HG03469 (cell line): ENCODE measurements around the gene MED26.

Experiments used
- ATAC-seq: cut with Tn5 transposase; IDR thresholded peaks from one replicate; pipeline ENCODE4 v1.9.1; 2021; ENCODE audit warnings: mild to moderate bottlenecking, moderate library complexity, moderate number of reproducible peaks; ENCODE audit not compliant: unreplicated experiment

The MED26 gene

DNA sequence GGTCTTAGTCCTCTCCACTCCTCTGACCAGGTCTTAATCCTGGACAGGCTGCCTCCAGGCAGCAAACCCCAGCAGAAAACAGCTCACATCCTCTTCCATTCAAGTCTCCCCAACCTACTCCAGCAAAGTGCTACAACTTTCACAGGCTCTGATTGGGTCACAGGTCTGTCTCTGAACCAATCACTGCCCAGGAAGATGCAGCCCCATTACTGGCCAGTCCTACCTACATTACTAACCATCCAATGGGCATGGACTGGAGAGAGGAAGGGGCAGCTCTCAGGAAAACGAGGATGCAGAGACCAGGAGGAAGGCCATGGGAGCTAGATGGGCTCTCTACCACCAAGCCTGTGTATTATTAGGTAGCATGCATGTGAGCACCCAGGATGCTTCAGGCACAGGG is 12.2 kb downstream of the MED26 start:
- ATAC-seq = no peak

DNA sequence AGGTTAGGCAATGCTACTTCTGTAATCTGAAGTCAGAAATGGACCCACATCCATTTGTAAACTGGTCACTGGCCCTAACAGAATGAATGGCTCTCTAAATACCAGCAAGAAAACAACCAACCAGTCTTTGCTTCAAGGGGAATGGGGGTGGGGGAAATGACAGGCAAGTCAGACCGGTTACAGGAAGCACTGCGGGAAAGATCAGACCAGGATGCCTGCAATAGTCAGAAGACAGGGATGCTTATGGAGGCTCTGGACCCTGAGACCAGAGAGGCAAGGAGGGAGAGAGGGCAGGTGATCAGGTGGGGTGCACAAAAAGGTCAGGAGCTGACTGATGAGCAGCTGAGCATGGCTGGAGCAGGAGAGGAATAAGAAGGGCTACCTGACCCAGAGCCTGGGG is 13.1 kb downstream of the MED26 start:
- no peak for ATAC-seq

- no peak for ATAC-seq
Measured at GRCh38 chr19:16613841-16614240, 14.2 kb downstream of the MED26 start.

GRCh38 chr19:16612636-16613035 is 15.4 kb downstream of the MED26 start:
- ATAC-seq = no peak

- no peak for ATAC-seq
Measured at GRCh38 chr19:16611121-16611520, 16.9 kb downstream of the MED26 start.

- ATAC-seq = no peak
Measured at GRCh38 chr19:16609511-16610200, 18.3 kb downstream of the MED26 start.

DNA sequence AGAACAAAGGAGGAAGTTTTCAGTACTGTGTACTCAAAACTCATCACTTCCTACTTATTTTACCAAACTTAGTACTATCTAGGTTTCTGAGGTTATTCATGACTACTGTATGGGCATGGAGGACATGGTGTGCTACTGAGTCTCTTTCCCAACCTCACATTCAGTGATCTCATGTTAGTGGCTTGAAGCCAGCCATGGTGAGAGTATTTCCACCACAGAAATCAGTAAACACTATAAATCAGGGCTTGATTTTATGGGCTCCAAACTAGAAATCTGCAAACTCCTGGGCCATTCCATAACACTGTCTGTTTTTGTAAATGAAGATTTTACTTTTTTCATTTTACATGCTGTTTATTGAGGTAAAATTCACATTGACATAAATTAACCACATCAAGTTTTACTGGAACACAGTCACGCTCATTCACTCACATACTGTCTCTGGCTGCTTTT is 19.7 kb downstream of the MED26 start:
- no peak for ATAC-seq

- ATAC-seq = no peak
Measured at GRCh38 chr19:16607819-16608218, 20.2 kb downstream of the MED26 start.

DNA sequence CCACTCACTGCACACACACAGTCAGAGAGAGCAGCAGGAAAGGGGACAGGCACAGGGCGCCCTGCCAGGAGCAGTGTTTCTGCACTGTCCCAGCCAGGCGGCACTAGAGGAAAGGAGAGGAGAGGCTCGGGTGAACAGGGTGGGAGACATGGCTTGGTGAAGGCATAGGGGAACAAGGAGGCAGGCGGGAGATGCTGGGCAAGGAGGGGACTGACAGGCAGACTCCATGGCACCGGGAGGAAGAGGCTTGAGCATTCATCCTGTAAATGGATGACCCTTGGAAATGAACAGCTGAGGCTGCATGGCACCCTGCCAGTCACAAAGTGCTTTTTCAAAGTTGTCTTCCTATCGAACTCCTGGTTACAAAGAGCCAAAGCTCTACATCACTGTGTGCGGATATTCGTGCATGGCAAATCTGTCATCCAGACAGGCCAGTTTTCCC is 22.4 kb downstream of the MED26 start:
- no peak for ATAC-seq

DNA sequence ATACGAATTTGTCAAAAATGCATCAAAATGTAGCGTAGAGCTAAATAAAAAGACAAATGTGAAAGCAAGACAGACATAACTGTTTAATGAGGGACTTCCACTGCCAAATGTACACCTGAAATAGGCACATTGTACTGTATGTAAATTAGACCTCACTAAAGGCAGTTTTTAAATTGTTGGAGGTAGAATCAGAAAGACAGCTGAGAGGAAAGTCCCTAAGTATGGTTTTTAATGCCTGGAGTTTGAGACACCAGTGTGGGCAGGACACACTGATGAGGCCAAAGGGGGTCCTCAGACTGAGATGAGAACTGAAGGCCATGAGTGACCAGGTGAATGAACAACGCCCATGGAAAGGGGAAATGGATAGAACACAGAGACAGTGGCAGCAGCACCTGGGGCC is 22.9 kb downstream of the MED26 start:
- no peak for ATAC-seq

DNA sequence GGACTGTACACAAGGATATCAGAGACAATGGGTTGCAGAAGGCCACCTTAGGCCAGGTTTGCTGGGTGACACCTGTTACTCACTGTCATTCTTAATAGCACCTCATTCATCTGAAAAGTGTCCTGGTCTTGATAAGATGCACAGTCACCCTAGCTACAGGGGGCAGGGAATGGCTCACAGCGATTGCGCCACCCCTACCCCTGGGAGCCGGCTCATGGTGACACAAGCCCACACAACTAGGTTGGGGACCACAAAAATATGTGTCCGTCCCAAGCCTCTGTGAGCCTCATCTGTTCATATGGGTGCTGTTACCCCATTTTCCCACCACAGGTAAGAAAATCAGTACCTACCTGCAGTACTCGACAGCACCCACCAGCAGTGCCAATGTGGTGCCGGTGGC is 23.4 kb downstream of the MED26 start:
- no peak for ATAC-seq

DNA sequence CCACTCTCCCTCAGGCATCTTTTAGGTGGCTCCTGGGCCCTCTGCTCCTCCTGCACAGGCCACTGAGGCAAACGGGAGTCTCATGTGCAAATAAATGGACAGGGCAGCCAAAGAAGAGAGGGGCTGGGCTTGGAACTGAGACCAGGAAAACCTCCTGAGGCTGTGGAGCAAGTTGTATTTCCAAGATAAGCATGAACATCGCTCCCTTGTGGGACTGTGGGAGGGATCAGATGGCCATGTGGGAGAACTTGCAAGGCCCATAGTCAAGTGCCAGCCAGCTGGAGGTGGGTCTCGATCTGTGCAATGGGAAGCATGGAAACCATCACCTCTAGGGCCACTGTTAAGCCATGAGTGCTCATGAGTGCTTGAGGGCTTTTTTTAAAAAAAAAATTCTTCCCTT is 24.9 kb downstream of the MED26 start:
- ATAC-seq = no peak

DNA sequence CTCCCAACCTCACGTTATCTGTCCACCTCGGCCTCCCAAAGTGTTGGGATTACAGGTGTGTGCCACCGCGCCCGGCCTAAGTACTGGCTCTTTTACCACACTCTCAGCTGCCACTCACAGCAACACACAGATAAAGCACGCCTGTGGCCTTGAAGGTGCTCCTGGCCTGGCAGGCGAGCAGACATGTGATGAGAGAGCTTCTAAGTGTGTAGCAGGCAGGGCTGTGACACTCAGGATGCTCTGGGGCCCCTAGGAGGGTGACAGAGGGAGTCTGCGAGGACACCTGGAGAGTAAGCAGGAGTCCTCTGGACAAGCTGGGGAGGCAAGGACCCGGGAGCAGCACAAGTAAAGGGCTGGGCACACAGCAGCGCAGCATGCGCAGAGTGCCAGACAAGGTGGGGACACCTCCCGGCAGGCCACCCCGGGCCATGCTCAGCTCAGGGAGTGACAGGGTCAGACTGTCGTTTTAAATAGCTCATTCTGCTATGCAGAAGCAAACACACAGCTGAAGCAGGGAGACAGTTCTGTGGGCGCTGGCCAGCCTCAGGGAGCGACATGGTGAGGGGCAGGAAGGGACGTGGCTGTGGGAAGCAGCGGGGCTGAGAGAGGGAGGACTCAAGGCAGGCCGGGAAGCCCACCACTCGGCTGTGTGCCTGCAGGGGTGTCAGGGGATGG is 26.5 kb downstream of the MED26 start:
- ATAC-seq = no peak

DNA sequence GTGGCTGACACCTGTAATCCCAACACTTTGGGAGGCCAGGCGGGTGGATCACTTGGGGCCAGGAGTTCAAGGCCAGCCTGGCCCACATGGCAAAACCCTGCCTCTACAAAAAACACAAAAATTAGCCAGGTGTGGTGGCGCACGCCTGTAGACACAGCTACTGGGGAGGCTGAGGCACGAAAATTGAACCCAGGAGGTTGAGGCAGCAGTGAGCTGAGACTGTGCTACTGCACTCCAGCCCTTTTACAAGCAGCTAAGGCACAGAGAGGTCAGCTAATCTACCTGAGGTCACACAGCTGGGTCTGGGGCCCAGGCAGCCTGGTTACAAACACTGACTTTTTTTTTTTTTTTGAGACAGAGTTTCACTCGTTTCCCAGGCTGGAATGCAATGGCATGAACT is 27.2 kb downstream of the MED26 start:
- ATAC-seq = no peak

DNA sequence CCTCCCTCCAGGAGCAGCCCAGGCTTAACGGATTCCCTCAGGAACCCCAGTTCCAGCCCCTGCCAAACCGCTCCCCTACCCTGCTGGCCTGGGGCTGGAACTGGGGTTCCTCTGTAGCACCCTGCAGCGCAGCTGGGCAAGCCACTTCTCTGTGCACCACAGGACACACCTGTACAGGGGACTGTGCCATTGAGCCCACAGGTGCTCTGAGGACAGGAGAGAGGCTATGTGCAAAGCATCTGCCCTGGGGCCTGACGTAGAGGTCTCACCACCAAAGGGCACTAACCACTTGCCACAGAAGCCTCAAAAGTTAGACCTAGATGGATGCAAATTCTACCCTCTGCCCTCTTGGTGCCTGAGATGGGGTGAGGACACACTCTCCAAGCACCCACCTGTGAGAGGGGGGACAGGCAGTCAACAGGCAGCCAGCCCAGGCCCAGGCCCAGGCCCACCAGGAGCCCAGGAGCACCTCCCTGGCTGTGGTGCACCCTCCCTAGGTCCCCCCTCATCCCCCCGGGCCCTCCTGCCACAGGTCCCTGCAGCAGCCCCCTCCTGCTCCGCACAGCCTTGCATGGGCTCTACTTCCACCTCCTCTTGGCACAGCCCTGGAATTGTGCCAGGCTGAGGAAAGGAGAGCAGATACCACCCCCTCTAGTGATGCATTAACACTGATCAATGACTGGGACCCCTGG is 28.2 kb downstream of the MED26 start:
- no peak for ATAC-seq

GRCh38 chr19:16598848-16599247 is 29.2 kb downstream of the MED26 start:
- ATAC-seq = no peak

DNA sequence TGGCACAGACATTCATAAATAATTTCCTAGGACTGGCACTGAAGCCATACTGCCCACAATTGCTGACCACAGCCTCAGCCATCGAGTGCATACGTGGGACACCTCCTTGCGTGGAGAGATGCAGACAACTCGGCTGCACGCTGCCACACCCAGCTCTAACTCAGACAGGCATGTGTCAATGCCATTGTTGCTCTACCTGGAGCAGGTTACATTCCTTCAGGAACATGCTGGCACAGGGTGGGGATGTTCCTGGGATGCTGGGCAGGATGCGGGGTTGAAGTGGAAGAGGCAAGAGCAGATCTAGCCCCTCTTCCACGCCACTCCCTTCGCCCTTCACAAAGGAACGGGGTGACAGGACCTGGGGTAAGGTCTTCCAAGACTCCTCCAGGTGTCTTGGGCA is 31.6 kb downstream of the MED26 start:
- no peak for ATAC-seq

DNA sequence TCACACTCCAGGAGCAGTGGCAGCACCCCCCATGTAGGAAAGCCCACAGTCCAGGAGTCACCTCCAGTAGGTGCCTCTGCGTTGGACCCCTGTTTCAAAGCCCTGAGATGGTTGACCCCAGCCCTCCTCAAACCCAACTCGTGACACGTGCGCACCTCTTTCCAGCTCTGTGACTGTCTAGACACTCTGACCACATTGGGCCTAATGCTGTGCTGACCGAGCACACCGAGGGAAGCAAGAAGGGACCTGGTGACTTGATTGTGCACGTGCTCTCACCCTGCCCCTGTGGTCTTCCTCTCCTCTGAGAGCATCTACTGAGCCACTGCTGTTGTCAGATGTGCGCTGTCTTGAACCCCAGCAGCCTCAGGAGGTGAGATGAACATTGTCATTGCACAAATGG is 32.9 kb downstream of the MED26 start:
- ATAC-seq = no peak

DNA sequence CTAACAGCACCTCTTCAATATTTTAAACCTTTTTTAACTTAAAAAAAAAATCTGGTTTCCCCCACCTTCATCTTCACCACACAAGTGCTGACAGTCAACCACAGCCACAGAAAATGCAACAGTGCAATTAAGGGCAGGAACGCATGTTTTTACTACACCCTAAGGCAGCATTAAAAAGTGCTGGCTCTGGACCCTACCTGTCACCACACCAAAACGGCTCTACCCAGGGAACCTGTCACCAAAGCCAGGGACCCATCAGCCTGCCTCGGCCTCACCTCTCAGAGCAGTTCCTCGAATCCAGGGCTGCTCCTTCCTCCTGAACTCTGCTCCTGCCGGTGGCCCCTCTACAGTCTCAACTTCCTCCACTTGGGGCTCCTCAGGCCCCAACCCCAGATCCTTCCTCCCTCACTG is 33.3 kb downstream of the MED26 start:
- ATAC-seq = no peak

- no peak for ATAC-seq
Measured at GRCh38 chr19:16594131-16594586, 33.8 kb downstream of the MED26 start.

DNA sequence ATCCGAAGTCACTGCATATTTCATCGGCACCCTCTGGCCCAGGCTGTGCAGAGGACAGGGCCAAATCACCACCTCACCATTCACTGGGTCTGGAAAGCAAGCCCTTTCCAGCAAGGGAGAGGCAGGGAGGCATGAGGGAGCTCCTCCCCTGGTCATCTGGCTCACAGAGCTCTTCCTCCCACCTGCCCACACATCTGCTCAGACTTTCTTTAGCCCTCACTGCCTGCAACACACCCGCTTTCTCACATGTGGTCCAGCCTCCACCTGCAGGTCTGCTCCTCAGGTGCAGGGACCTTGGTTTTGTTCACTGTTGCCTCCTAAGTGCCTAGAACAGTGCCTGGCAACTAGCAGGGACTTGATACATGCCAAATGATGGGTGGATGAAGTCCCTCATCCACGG is 34.8 kb downstream of the MED26 start:
- no peak for ATAC-seq
